SJSA1 (cell line): Measurements from ENCODE around the gene MSRB1. TPM values are rescaled to one million over a fixed set of nuclear protein-coding genes. Genes with fewer than 3 reads are reported as not detected.
"Not testable (repeated sequence)": the region's sequence is repeated elsewhere in the genome, so short reads cannot be mapped to it uniquely, and the experiment has no call there.

Experiments used
- DNase-seq, 2 experiments: peaks; one replicate each; pipeline ENCODE4 v3.0.0-alpha.2; 2015 to 2020; ENCODE audit warnings: low spot score in 2 of 2, low read depth in 1 of 2
- H3K27ac ChIP-seq: fragments of 250-450 bp; sonication (Bioruptor Pico); 2 replicates; pipeline ENCODE4 v1.5.1; 2020; ENCODE audit warnings: mild to moderate bottlenecking, moderate library complexity
- H3K27me3 ChIP-seq: fragments of 250-450 bp; sonication (Bioruptor Pico); replicated peaks from 2 replicates; pipeline ENCODE4 v1.5.1; 2020; ENCODE audit warnings: mild to moderate bottlenecking, moderate library complexity
- H3K36me3 ChIP-seq: fragments of 250-450 bp; sonication (Bioruptor Pico); 2 replicates; pipeline ENCODE4 v1.5.1; 2020; ENCODE audit warnings: mild to moderate bottlenecking
- H3K4me1 ChIP-seq: fragments of 250-450 bp; sonication (Bioruptor Pico); replicated peaks from 2 replicates; pipeline ENCODE4 v1.6.1; 2021; ENCODE audit warnings: mild to moderate bottlenecking
- H3K4me3 ChIP-seq: fragments of 250-450 bp; sonication (Bioruptor Pico); 2 replicates; pipeline ENCODE4 v1.5.1; 2020; ENCODE audit warnings: mild to moderate bottlenecking
- H3K9me3 ChIP-seq: fragments of 250-450 bp; sonication (Bioruptor Pico); replicated peaks from 2 replicates; pipeline ENCODE4 v1.5.1; 2020; ENCODE audit warnings: mild to moderate bottlenecking
- total RNA-seq: library from RNA; depleted of rRNA; stranded (reverse); fragments of >200 nt; shearing (Covaris generic); gene quantifications from 2 replicates; pipeline ENCODE4 v1.2.3, GENCODE V29; 2014

Gene MSRB1
- total RNA-seq, 1 experiment from 2014 or later: 21.3 TPM

DNA sequence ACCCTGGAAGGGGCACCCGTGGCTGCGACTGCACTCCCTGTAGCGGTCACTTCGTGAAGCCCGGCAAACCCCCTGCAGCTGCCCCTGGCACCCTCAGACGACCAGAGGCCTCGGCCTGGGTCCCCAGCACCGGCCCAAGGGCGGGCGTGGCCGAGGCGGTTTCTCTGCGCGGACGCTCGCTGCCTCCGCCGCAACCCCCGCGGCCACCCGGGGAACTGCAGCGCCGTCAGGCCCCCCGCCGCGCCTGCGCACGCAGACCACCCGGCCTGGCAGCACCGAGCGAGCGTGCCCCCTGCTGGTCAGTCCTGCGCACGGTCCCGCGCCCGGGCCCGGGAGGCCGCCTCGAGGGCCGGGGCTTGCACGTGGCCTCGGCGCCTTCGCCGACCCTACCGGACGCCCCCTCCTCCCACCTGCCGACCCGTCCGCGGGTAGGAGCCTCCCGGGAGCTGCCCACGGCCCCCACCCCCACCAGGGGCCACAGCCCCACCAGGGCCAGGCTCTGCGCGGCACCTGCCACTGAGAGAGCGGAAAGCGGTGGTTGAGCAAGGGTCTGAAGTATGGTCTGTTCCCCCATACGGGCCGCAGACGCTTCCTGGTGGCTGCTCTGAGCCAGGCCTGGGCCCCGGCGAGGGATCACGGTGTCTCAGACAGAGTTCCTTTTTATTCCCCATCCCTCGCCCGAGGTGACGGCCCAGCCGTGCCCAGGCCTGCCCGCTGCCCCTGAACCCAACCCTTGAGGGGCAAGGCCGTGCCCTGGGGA is 13.2 kb downstream of the MSRB1 start:
- Histone ChIP-seq H3K4me1 (peaks cover 7% of the 10 kb centered on the region), H3K4me3 (peak overlapping the region; percentile 37), H3K9me3 (no peaks in the 10 kb centered on the region), H3K36me3 (no peaks in the 10 kb centered on the region), H3K27ac (no peak overlapping the region), H3K27me3 (no peaks in the 10 kb centered on the region; the same call in 1 of the 2 replicates)
- peak; percentile 78 to 86 for DNase-seq

DNA sequence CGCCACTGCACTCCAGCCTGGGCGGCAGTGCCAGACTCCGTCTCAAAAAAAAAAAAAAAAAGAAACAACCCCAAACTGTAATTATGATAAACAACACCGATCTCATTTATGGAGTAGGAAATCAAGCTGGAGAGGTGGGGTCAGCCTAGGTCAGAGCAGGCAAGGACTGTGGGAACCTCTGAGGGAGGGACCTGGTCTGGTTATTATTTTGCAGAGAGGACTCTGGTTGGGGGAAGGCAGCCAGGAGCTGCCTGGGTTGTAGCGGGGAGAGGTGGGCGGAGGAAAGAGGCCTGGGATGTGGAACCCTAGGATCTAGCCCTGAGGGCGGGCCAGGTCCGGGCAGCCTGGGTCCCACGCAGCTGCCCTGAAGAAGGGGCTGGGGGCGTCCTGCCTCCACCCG is 13.9 kb downstream of the MSRB1 start:
- Histone ChIP-seq H3K4me1 (peaks cover 7% of the 10 kb centered on the region), H3K4me3 (peak overlapping the region; percentile 37), H3K27me3 (no peaks in the 10 kb centered on the region; the same call in 1 of the 2 replicates), H3K36me3 (no peaks in the 10 kb centered on the region), H3K27ac (no peak overlapping the region), H3K9me3 (no peaks in the 10 kb centered on the region)
- peak in 1 of 2 experiments; percentile 25 for DNase-seq

DNA sequence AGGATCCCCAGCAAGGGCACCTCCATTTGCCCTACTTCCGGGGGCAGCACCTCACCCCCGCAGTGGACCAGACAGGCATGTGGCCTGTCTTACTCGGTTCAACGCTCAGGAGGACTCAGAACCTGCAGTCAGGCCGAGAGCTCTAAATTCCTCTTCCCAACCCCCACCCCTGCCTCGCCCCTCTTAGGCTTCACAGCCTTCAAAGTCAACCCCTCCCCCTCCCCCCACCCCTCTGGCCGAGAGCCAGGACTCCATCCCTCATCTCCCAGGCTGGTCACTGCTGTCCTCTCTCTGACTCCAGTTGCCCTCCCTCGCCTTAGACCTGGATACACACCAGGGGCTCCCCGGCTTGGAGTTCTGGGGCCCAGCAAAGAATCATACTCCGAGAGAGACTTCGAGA is 16.7 kb downstream of the MSRB1 start:
- H3K4me1 ChIP-seq: peaks cover 15% of the 10 kb centered on the region
- DNase-seq: no peak
- H3K4me3 ChIP-seq: no peak overlapping the region
- no peak overlapping the region for H3K27ac ChIP-seq
- no peaks in the 10 kb centered on the region for H3K36me3 ChIP-seq
- peaks cover 26% of the 10 kb centered on the region for H3K27me3 ChIP-seq
- no peaks in the 10 kb centered on the region for H3K9me3 ChIP-seq

DNA sequence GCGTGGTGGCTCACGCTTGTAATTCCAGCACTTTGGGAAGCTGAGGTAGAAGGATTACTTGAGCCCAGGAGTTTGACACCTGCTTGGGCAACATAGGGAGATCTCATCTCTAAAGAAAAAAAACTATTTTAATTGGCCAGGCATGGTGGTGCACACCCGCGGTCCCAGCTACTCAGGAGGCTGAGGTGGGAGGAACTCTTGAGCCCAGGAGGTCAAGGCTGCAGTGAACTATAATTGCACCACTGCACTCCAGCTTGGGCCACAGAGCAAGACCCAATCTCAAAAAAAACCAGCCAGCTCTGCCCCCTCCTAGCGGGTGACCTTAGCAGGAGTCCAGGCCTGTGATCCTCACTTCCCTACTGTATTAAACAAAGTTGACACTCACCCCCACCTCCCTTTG is 18.9 kb downstream of the MSRB1 start:
- Histone ChIP-seq H3K9me3 (no peaks in the 10 kb centered on the region), H3K27ac (no peak overlapping the region), H3K4me3 (no peak overlapping the region), H3K27me3 (peaks cover 43% of the 10 kb centered on the region), H3K4me1 (peaks cover 9% of the 10 kb centered on the region), H3K36me3 (no peaks in the 10 kb centered on the region)
- no peak for DNase-seq

DNA sequence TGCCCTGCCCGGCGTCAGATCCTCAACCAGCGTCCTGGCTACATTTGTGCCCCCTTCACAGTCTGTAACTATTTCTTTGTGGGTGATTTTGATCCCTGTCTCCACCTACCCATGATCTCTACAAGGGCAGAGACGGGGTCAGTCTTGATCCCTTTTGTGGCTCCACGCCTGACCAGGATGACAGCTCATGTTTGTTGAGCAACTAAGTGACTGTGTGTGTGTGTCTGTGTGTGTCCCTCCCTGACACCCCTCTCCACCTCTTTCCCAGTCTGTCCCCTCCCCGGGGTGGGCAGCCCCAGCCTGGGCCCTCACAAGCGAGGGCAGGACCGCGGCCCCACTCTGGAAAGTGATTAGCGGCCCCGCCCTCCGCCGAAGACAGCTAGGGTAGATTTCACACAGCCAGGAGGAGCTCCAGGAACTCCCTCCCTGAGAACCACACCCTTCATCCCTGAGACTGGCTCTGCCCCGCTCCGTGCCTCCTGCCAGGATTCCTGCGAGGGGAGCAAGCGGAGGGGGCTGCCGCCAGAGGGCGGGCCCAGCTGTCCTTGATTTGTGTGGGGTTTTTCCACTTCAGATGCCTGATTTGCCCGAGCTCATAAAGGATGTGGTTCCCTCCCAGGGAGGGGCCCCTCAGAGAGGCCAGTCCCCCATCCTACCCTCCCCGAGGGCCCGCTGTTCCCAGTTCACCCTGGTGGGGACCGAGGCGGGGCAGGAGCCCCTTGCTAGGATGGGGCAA is 19.5 kb downstream of the MSRB1 start:
- H3K4me3 ChIP-seq: no peak overlapping the region
- peaks cover 49% of the 10 kb centered on the region for H3K27me3 ChIP-seq
- H3K27ac ChIP-seq: no peak overlapping the region
- no peaks in the 10 kb centered on the region for H3K36me3 ChIP-seq
- peaks cover 8% of the 10 kb centered on the region for H3K4me1 ChIP-seq
- DNase-seq: peak; percentile 49 to 69
- H3K9me3 ChIP-seq: no peaks in the 10 kb centered on the region

DNA sequence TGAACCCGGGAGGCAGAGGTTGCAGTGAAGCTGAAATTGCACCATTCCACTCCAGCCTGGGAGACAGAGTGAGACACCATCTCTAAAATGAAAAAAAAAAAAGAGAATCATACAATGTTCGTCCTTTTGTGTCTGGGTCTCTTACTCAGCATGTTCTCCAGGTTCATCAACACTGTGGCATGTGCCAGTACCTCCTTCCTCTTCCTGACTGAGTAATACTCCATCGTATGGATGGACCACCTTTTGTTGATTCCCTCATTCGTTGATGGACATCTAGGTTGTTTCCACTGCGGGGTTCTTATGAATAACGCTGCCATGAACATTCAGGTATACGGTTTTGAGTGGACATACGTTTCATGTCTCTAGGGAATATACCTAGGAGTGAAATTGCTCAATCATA is 20.6 kb downstream of the MSRB1 start:
- no peaks in the 10 kb centered on the region for H3K36me3 ChIP-seq
- peaks cover 55% of the 10 kb centered on the region for H3K27me3 ChIP-seq
- no peak overlapping the region for H3K4me3 ChIP-seq
- no peaks in the 10 kb centered on the region for H3K9me3 ChIP-seq
- DNase-seq: no peak
- no peak overlapping the region for H3K27ac ChIP-seq
- H3K4me1 ChIP-seq: peaks cover 8% of the 10 kb centered on the region

DNA sequence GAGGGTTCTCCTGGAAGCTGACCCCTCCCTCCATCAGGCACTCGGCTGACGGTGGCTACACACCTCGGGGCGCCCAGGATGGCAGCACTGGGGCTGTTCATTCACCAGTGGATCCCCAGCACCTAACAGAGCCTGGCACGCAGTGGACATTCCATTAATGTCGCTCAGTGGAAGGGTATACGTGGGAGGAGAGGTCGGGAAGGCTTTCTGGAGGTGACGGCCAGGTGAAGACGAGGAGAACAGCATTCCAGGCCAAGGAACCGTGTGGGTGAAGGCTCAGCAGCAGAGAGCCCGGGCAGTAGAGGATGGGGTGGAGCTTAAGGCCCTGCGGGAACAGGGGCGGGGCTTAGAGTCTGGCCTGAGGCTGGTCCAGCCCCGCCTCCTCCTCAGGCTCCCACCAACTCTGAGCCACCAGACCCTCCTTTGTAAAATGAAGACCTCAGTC is 22.2 kb downstream of the MSRB1 start:
- H3K9me3 ChIP-seq: no peaks in the 10 kb centered on the region
- peaks cover 8% of the 10 kb centered on the region for H3K4me1 ChIP-seq
- H3K36me3 ChIP-seq: no peaks in the 10 kb centered on the region
- no peak overlapping the region for H3K27ac ChIP-seq
- no peak overlapping the region for H3K4me3 ChIP-seq
- peaks cover 66% of the 10 kb centered on the region for H3K27me3 ChIP-seq
- peak in 1 of 2 experiments; percentile 22 for DNase-seq

DNA sequence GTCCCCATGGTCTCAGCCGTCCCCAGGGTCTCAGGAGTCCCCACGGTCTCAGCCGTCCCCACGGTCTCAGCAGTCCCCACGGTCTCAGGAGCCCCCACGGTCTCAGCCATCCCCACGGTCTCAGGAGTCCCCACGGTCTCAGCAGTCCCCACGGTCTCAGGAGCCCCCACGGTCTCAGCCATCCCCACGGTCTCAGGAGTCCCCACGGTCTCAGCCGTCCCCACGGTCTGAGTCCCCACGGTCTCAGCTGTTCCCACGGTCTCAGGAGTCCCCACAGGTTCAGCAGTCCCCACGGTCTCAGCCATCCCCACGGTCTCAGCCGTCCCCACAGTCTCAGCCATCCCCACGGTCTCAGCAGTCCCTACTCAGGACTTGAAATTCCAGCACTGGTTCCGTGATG is 22.9 kb downstream of the MSRB1 start:
- peaks cover 72% of the 10 kb centered on the region for H3K27me3 ChIP-seq
- not testable (repeated sequence) for DNase-seq, H3K9me3 ChIP-seq, H3K4me3 ChIP-seq, H3K27ac ChIP-seq, H3K36me3 ChIP-seq, H3K4me1 ChIP-seq

DNA sequence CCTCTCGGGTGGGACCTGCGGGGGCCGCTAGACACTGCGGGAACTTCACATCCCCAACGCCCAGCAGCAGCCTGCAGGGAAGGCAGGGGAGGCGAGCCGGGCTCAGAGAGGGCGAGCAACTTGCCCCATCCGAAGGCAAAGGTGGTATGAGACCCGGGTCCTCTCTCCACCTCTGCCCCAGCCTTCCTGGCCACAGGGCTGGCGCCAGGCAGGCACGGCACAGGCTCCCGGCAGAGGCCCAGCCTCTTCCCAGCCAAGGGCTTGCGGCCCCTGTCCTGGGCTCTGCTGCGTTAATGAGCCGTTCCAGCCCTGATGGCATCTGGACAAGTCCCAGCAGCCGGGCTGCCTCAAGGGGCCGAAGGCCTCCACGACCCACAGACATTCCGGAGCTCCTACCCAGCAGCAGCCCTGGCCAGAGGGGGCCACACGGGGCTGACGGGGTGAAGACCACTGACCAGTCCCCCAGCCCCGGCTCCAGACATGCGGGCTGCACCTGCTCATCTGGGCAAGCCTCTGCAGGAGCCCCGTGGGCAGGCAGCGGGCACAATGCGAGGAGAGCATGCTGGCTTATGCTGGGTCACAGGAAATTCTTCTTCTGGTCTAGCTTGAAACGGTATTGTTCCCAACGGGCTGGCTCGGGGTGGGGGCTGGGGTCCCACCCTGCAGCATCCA is 23.5 kb downstream of the MSRB1 start:
- peaks cover 79% of the 10 kb centered on the region for H3K27me3 ChIP-seq
- no peaks in the 10 kb centered on the region for H3K9me3 ChIP-seq
- peaks cover 8% of the 10 kb centered on the region for H3K4me1 ChIP-seq
- H3K36me3 ChIP-seq: no peaks in the 10 kb centered on the region
- H3K27ac ChIP-seq: no peak overlapping the region
- H3K4me3 ChIP-seq: no peak overlapping the region
- no peak for DNase-seq

DNA sequence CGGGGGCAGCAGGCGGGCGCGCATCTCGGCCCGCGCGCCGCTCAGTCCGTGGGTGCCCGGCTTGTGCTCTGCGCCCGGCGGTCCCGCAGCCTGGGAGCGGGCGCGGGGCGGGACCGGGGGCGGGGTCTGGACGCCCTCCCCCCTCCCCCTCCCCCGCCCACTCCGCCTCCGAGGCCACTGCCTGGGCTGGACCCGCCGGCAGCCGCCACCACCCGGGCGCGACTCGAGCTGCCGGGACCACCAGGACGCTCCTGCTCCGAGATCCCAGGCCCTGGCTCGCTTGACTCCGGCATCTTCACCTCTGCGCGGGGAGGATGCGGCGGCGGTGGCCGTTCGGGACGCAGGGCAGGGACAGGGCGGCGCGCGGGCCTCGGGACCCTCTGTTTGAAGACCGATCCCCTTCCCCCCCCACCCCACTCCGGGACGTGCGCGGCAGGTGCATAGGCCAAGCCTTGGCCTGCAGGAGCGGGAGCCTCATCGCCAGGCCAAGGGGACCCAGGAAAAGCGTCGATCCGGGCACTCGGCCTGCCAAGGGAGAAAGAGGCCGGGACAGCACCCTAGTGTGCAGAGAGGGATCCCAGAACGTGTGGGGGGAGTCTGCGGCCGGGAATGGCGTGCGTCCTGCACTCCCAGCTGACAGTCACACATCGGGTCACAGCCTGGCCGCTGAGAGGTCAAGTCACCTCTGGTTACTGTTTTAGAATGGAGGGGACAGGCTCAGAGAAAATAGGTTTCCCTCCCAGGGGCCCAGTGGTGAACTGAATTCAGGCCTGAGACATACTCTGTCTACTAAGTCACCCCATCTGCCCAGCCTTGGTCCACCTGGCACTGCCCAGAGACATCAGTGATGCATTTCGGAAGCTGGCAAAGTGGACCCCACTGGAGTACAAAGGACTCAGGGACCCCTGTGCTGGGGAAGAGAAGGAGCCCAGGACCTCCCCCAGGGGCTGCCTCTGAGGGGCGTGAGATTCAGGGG is 24.4 kb downstream of the MSRB1 start, which contains the start of gene HS3ST6:
Gene HS3ST6 (minus strand): TSS at position 65 of the 976 bp plus-strand sequence. CDS start 92 bp downstream, outside the sequence.
- no peak for DNase-seq
- Histone ChIP-seq H3K4me3 (no peak within 1 kb of the TSS), H3K9me3 (no peaks in the 10 kb centered on the region), H3K27me3 (peaks cover 83% of the 10 kb centered on the region), H3K36me3 (no peaks in the 10 kb centered on the region), H3K27ac (no peak within 1 kb of the TSS), H3K4me1 (peaks cover 5% of the 10 kb centered on the region)

DNA sequence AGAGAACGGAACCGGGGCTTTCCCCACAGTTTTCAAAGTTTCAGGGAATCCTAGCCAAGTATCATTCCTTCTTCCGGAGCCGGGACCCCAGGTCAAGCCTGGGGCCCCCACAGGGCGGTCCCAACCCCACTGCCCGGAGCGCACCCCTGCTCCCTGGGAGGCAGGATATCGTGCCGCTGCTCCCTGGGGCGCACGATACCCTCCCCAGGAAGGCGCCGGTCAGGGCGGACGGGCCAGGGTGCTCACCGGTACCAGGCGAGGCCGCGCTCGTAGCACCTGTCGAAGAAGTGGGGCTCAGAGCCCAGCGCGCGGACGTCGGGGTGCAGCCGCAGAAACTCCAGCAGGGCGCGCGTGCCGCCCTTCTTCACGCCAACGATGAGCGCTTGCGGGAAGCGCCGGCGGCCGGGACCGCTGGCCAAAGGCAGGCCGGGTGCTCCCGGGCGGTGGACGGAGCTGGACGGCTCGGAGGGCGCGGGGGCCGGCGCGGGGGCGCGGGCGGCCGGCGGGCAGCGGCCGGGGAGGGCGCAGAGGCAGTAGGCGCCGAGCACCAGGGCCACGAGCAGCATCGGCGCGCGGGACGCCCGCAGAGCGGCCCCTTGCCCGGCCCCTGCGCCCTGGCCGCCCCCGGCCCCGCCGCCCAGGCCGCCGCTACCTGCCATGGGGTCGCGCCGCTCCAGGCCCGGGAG is 25.2 kb downstream of the MSRB1 start:
- Histone ChIP-seq H3K4me3 (no peak overlapping the region), H3K27me3 (peaks cover 84% of the 10 kb centered on the region), H3K27ac (no peak overlapping the region), H3K36me3 (no peaks in the 10 kb centered on the region), H3K4me1 (no peaks in the 10 kb centered on the region), H3K9me3 (no peaks in the 10 kb centered on the region)
- DNase-seq: no peak

DNA sequence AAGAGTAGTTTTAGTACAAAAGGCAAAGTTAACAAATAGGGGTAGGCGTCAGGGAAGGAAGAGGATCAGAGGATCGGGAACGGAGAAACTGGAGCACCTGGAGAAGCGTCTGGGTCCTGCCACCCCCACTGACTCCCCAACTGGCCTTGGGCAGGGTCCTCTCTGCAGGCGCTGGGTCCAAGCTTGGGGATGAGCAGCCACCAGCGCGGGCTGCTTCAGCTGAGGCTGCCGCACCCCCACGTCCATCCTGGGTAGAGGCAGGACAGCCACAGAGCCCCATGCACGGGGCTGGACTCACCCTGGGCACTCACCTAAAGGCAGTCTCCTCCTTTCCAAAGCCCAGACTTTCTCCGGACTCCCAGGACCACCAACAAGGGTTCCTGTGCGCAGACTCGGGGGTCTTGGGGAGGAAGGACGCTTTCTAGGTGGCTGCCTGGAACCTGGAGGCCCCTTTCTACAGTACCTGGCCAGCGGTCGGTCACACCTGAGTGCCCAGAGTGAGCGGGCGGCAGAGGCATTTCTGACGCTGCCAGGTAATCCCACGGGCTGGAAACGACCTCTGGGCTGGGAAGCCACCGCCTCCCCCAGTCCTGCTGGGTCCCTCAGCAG is 25.8 kb downstream of the MSRB1 start:
- no peak overlapping the region for H3K27ac ChIP-seq
- no peaks in the 10 kb centered on the region for H3K36me3 ChIP-seq
- H3K9me3 ChIP-seq: no peaks in the 10 kb centered on the region
- H3K4me1 ChIP-seq: no peaks in the 10 kb centered on the region
- H3K4me3 ChIP-seq: no peak overlapping the region
- DNase-seq: no peak
- H3K27me3 ChIP-seq: peaks cover 84% of the 10 kb centered on the region
